ENCODE results near the gene KIRREL3.

KIRREL3 gene

DNA sequence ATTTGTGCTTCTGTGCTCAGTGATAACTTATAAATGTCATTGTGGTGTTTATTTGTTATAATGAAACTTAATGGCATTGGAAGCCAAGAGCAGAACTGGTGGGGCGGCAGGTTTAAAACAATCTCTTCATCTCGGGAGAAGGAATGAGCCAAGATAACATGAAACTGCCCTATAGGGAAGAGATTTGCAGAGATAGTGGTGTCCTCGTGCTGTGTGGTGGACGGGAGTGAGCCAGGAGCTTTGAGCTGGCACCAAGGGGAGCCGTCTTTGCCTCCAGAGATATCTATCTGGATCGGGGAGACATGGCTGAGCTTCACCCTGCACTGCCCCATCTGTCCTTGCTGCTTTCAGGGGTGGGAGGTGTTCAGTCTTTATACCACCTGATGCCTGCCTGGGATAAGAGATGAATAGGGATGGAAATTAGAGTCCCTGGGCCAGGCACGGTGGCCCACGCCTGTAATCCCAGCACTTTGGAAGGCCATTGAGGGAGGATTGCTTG, 455.5 kb downstream of the KIRREL3 start:
- Histone ChIP-seq H2BK120ac (ENCODE audit: low read depth, low read length) (no peak overlapping the region), H3K9ac (ENCODE audit: low read length) (no peak overlapping the region), H3K27me3 (ENCODE audit: insufficient read depth, low read length, poor library complexity) (no peaks in the 10 kb centered on the region), H3K79me1 (ENCODE audit: low read length) (no peaks in the 10 kb centered on the region), H4K5ac (ENCODE audit: low read length) (no peak overlapping the region), H3K4ac (ENCODE audit: low read depth, low read length) (no peak overlapping the region), H3K56ac (ENCODE audit: low read length) (no peak overlapping the region), H3K23ac (ENCODE audit: low read length) (no peak overlapping the region), H3K18ac (ENCODE audit: low read length) (no peak overlapping the region), H4K8ac (ENCODE audit: low read depth, low read length) (no peak overlapping the region), H3K4me2 (ENCODE audit: low read length) (no peak overlapping the region), H2BK15ac (replicated peaks; ENCODE audit: low read depth) (no peak overlapping the region), H3K27ac (ENCODE audit: low read depth, low read length) (no peak overlapping the region), H3K79me2 (ENCODE audit: control insufficient read depth, insufficient read depth, low read length) (no peaks in the 10 kb centered on the region), H2AK5ac (ENCODE audit: low read length) (no peak overlapping the region), H3K36me3 (ENCODE audit: control insufficient read depth, insufficient read depth, low read length) (no peaks in the 10 kb centered on the region), H2BK5ac (ENCODE audit: low read length) (no peak overlapping the region), H3K4me1 (ENCODE audit: control insufficient read depth, low read depth, low read length) (peaks cover 1% of the 10 kb centered on the region), H3K4me3 (ENCODE audit: low read length) (no peak overlapping the region)
- DNase-seq: no peak
- whole genome bisulfite sequencing (ENCODE audit: extremely low coverage, insufficient coverage, low lambda C conversion rate): no CpG with 5 or more reads among the region's 8 CpGs

GRCh38 chr11:126544108-126545056, 456.2 kb downstream of the KIRREL3 start:
- H3K27ac ChIP-seq (ENCODE audit: low read depth, low read length): no peak overlapping the region

GRCh38 chr11:126543691-126544090, 456.9 kb downstream of the KIRREL3 start:
- no peak overlapping the region for H3K4ac ChIP-seq (ENCODE audit: low read depth, low read length)

More at GRCh38 chr11:126544108-126545056, 456.2 kb downstream of the KIRREL3 start:
- Histone ChIP-seq H3K23ac (ENCODE audit: low read length) (no peak overlapping the region), H3K79me1 (ENCODE audit: low read length) (no peaks in the 10 kb centered on the region), H3K9ac (ENCODE audit: low read length) (no peak overlapping the region), H2AK5ac (ENCODE audit: low read length) (no peak overlapping the region), H3K18ac (ENCODE audit: low read length) (no peak overlapping the region), H3K36me3 (ENCODE audit: control insufficient read depth, insufficient read depth, low read length) (no peaks in the 10 kb centered on the region), H3K79me2 (ENCODE audit: control insufficient read depth, insufficient read depth, low read length) (no peaks in the 10 kb centered on the region), H3K4me2 (ENCODE audit: low read length) (no peak overlapping the region), H3K27me3 (ENCODE audit: insufficient read depth, low read length, poor library complexity) (no peaks in the 10 kb centered on the region), H2BK120ac (ENCODE audit: low read depth, low read length) (no peak overlapping the region), H3K4ac (ENCODE audit: low read depth, low read length) (no peak overlapping the region), H4K8ac (ENCODE audit: low read depth, low read length) (no peak overlapping the region), H2BK5ac (ENCODE audit: low read length) (no peak overlapping the region), H3K4me1 (ENCODE audit: control insufficient read depth, low read depth, low read length) (peaks cover 1% of the 10 kb centered on the region), H2BK15ac (replicated peaks; ENCODE audit: low read depth) (no peak overlapping the region), H4K5ac (ENCODE audit: low read length) (no peak overlapping the region), H3K56ac (ENCODE audit: low read length) (no peak overlapping the region), H3K4me3 (ENCODE audit: low read length) (no peak overlapping the region)
- DNase-seq: peak; percentile 83
- WGBS (ENCODE audit: extremely low coverage, insufficient coverage, low lambda C conversion rate): no CpG with 5 or more reads among the region's 15 CpGs

GRCh38 chr11:126542334-126543015, 458.1 kb downstream of the KIRREL3 start:
- Histone ChIP-seq H4K8ac (ENCODE audit: low read depth, low read length) (no peak overlapping the region), H3K4me2 (ENCODE audit: low read length) (no peak overlapping the region), H3K79me1 (ENCODE audit: low read length) (no peaks in the 10 kb centered on the region), H3K23ac (ENCODE audit: low read length) (no peak overlapping the region), H3K4me3 (ENCODE audit: low read length) (no peak overlapping the region), H3K4ac (ENCODE audit: low read depth, low read length) (no peak overlapping the region), H4K5ac (ENCODE audit: low read length) (no peak overlapping the region), H3K4me1 (ENCODE audit: control insufficient read depth, low read depth, low read length) (peaks cover 1% of the 10 kb centered on the region), H3K27ac (ENCODE audit: low read depth, low read length) (no peak overlapping the region), H3K56ac (ENCODE audit: low read length) (no peak overlapping the region), H3K18ac (ENCODE audit: low read length) (no peak overlapping the region), H3K79me2 (ENCODE audit: control insufficient read depth, insufficient read depth, low read length) (no peaks in the 10 kb centered on the region), H2BK5ac (ENCODE audit: low read length) (no peak overlapping the region), H2BK120ac (ENCODE audit: low read depth, low read length) (no peak overlapping the region), H3K9ac (ENCODE audit: low read length) (no peak overlapping the region), H2AK5ac (ENCODE audit: low read length) (no peak overlapping the region), H3K36me3 (ENCODE audit: control insufficient read depth, insufficient read depth, low read length) (no peaks in the 10 kb centered on the region), H2BK15ac (replicated peaks; ENCODE audit: low read depth) (no peak overlapping the region), H3K27me3 (ENCODE audit: insufficient read depth, low read length, poor library complexity) (no peaks in the 10 kb centered on the region)
- no CpG with 5 or more reads among the region's 4 CpGs for WGBS (ENCODE audit: extremely low coverage, insufficient coverage, low lambda C conversion rate)
- DNase-seq: no peak

More at GRCh38 chr11:126543691-126544090, 456.9 kb downstream of the KIRREL3 start:
- Histone ChIP-seq H3K4me3 (ENCODE audit: low read length) (no peak overlapping the region), H3K27ac (ENCODE audit: low read depth, low read length) (no peak overlapping the region), H2AK5ac (ENCODE audit: low read length) (no peak overlapping the region), H3K79me1 (ENCODE audit: low read length) (no peaks in the 10 kb centered on the region), H4K5ac (ENCODE audit: low read length) (no peak overlapping the region), H3K4me1 (ENCODE audit: control insufficient read depth, low read depth, low read length) (peaks cover 1% of the 10 kb centered on the region), H3K23ac (ENCODE audit: low read length) (no peak overlapping the region), H3K36me3 (ENCODE audit: control insufficient read depth, insufficient read depth, low read length) (no peaks in the 10 kb centered on the region), H3K56ac (ENCODE audit: low read length) (no peak overlapping the region), H2BK15ac (replicated peaks; ENCODE audit: low read depth) (no peak overlapping the region), H3K9ac (ENCODE audit: low read length) (no peak overlapping the region), H2BK120ac (ENCODE audit: low read depth, low read length) (no peak overlapping the region), H3K79me2 (ENCODE audit: control insufficient read depth, insufficient read depth, low read length) (no peaks in the 10 kb centered on the region), H3K18ac (ENCODE audit: low read length) (no peak overlapping the region), H3K27me3 (ENCODE audit: insufficient read depth, low read length, poor library complexity) (no peaks in the 10 kb centered on the region), H2BK5ac (ENCODE audit: low read length) (no peak overlapping the region), H4K8ac (ENCODE audit: low read depth, low read length) (no peak overlapping the region), H3K4me2 (ENCODE audit: low read length) (no peak overlapping the region)
- no peak for DNase-seq
- WGBS (ENCODE audit: extremely low coverage, insufficient coverage, low lambda C conversion rate): no CpG with 5 or more reads among the region's 7 CpGs

DNA sequence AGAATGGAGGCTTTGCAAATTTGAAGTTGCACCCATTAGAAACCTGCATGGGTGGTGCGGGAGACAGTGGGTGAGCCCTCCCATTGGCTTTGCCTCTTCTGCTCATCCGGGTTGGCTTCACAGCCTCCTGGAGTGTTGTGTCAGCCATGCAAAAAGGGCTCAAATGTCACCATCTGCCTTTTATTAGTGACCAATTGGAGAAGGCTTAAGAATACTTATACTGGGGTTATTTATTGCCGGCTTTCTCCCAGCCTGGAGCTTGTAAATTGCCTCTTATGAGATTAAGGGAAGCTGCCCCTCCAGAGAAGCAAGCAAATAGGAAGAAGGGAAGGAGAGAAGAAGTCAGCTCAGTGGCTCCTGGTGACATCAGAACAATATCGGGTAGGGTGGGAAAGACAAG, 462.5 kb downstream of the KIRREL3 start:
- no peak for DNase-seq
- H3K9ac ChIP-seq (ENCODE audit: low read length): no peak overlapping the region
- no peaks in the 10 kb centered on the region for H3K79me2 ChIP-seq (ENCODE audit: control insufficient read depth, insufficient read depth, low read length)
- H2BK120ac ChIP-seq (ENCODE audit: low read depth, low read length): no peak overlapping the region
- no peak overlapping the region for H2BK5ac ChIP-seq (ENCODE audit: low read length)
- H3K79me1 ChIP-seq (ENCODE audit: low read length): no peaks in the 10 kb centered on the region
- no peak overlapping the region for H3K4ac ChIP-seq (ENCODE audit: low read depth, low read length)
- H3K27me3 ChIP-seq (ENCODE audit: insufficient read depth, low read length, poor library complexity): no peaks in the 10 kb centered on the region
- H2BK15ac ChIP-seq (replicated peaks; ENCODE audit: low read depth): no peak overlapping the region
- no peak overlapping the region for H3K4me2 ChIP-seq (ENCODE audit: low read length)
- no peak overlapping the region for H4K5ac ChIP-seq (ENCODE audit: low read length)
- no peak overlapping the region for H4K8ac ChIP-seq (ENCODE audit: low read depth, low read length)
- no peaks in the 10 kb centered on the region for H3K4me1 ChIP-seq (ENCODE audit: control insufficient read depth, low read depth, low read length)
- no peaks in the 10 kb centered on the region for H3K36me3 ChIP-seq (ENCODE audit: control insufficient read depth, insufficient read depth, low read length)
- no peak overlapping the region for H3K23ac ChIP-seq (ENCODE audit: low read length)
- no CpG with 5 or more reads among the region's 4 CpGs for whole genome bisulfite sequencing (ENCODE audit: extremely low coverage, insufficient coverage, low lambda C conversion rate)
- no peak overlapping the region for H3K18ac ChIP-seq (ENCODE audit: low read length)
- no peak overlapping the region for H2AK5ac ChIP-seq (ENCODE audit: low read length)
- H3K4me3 ChIP-seq (ENCODE audit: low read length): no peak overlapping the region
- H3K27ac ChIP-seq (ENCODE audit: low read depth, low read length): no peak overlapping the region
- H3K56ac ChIP-seq (ENCODE audit: low read length): no peak overlapping the region
